NCI-H1105 treated with DMSO at 0.1 percent for 48 hours (cell line): ENCODE data around the gene LEPROT.
A peak's percentile ranks its signal among the peaks of the same experiment; 100 is the strongest.

Source experiments
- DNase-seq: peaks from one replicate; lab custom pipeline; 2025; lab: John Stamatoyannopoulos, UW

The LEPROT gene

GRCh38 chr1:65412256-65412983 lies 8.0 kb upstream of the LEPROT start:
- no peak for DNase-seq

GRCh38 chr1:65412984-65413375 lies 7.5 kb upstream of the LEPROT start:
- DNase-seq, result no peak

- no peak for DNase-seq
Measured at GRCh38 chr1:65414538-65414937, 5.9 kb upstream of the LEPROT start.

- no peak for DNase-seq
Measured at GRCh38 chr1:65416767-65417166, 3.7 kb upstream of the LEPROT start.

- no peak for DNase-seq
Measured at GRCh38 chr1:65417729-65418128, 2.7 kb upstream of the LEPROT start.

- DNase-seq, result no peak
Measured at GRCh38 chr1:65418522-65419185, 1.8 kb upstream of the LEPROT start.

- DNase-seq, result peak; percentile 97
Measured at GRCh38 chr1:65419681-65420589, 533 bp upstream of the LEPROT start.

GRCh38 chr1:65421351-65422025 lies 1.0 kb downstream of the LEPROT start:
- no peak for DNase-seq

- no peak for DNase-seq
Measured at GRCh38 chr1:65422241-65423203, 2.1 kb downstream of the LEPROT start.

GRCh38 chr1:65423884-65424572 lies 3.6 kb downstream of the LEPROT start:
- DNase-seq, result no peak

- DNase-seq, result no peak
Measured at GRCh38 chr1:65424573-65424889, 4.1 kb downstream of the LEPROT start.

- no peak for DNase-seq
Measured at GRCh38 chr1:65425006-65425405, 4.5 kb downstream of the LEPROT start.

- no peak for DNase-seq
Measured at GRCh38 chr1:65425697-65426096, 5.2 kb downstream of the LEPROT start.

- DNase-seq, result no peak
Measured at GRCh38 chr1:65429078-65429477, 8.6 kb downstream of the LEPROT start.

- no peak for DNase-seq
Measured at GRCh38 chr1:65429806-65430205, 9.3 kb downstream of the LEPROT start.

GRCh38 chr1:65431111-65431705 lies 10.7 kb downstream of the LEPROT start:
- peak; percentile 53 for DNase-seq

GRCh38 chr1:65432918-65433317 lies 12.4 kb downstream of the LEPROT start:
- DNase-seq, result no peak

GRCh38 chr1:65434255-65434654 lies 13.8 kb downstream of the LEPROT start:
- no peak for DNase-seq

GRCh38 chr1:65434760-65435159 lies 14.3 kb downstream of the LEPROT start:
- DNase-seq, result no peak

GRCh38 chr1:65435987-65436386 lies 15.5 kb downstream of the LEPROT start:
- no peak for DNase-seq
